Activated T-cell treated with anti-CD3 and anti-CD28 coated beads, Interleukin-2, amount 50 U/mL, for 72 hours (primary cell): Measurements from ENCODE around the gene SLC30A2. TPM values are rescaled to one million over a fixed set of nuclear protein-coding genes. Genes with fewer than 3 reads are reported as not detected.

Experiments used
- ATAC-seq, 2 donors: fragments of 150-1000 bp; cut with Tn5 transposase; replicated peaks in 1 of 2; 2 replicates each; pipeline ENCODE4 v1.10.0; 2021; ENCODE audit warnings: moderate library complexity in 2 of 2, mild to moderate bottlenecking in 1 of 2
- DNase-seq, 2 donors: peaks; one replicate each; pipeline ENCODE4 v3.0.0; 2021 to 2022; ENCODE audit warnings: mixed read lengths in 1 of 2
- H3K27ac Mint-ChIP-seq: one replicate; pipeline ENCODE4 v1.8.0; 2022; ENCODE audit warnings: mild to moderate bottlenecking, moderate library complexity, mixed read lengths
- H3K27me3 Mint-ChIP-seq: one replicate; pipeline ENCODE4 v1.8.0; 2022; ENCODE audit warnings: low read depth, mixed read lengths
- H3K36me3 Mint-ChIP-seq, 2 donors: one replicate each; pipeline ENCODE4 v1.8.0; 2022; ENCODE audit warnings: mixed read lengths in 2 of 2, mild to moderate bottlenecking in 1 of 2; ENCODE audit not compliant: insufficient read depth in 2 of 2
- H3K4me1 Mint-ChIP-seq: one replicate; pipeline ENCODE4 v1.8.0; 2022; ENCODE audit warnings: low read depth, mixed read lengths
- H3K4me3 Mint-ChIP-seq, 2 donors: one replicate each; pipeline ENCODE4 v1.8.0; 2022; ENCODE audit warnings: mild to moderate bottlenecking in 2 of 2, mixed read lengths in 2 of 2, moderate library complexity in 2 of 2
- H3K9me3 Mint-ChIP-seq, 2 donors: one replicate each; pipeline ENCODE4 v1.8.0; 2022; ENCODE audit warnings: mixed read lengths in 2 of 2
- total RNA-seq, 2 donors: library from RNA; stranded (reverse); gene quantifications; one replicate each; pipeline ENCODE4 v1.2.3, GENCODE V29; 2022

Gene SLC30A2
- total RNA-seq, 2 donors from 2014 or later = not detected

DNA sequence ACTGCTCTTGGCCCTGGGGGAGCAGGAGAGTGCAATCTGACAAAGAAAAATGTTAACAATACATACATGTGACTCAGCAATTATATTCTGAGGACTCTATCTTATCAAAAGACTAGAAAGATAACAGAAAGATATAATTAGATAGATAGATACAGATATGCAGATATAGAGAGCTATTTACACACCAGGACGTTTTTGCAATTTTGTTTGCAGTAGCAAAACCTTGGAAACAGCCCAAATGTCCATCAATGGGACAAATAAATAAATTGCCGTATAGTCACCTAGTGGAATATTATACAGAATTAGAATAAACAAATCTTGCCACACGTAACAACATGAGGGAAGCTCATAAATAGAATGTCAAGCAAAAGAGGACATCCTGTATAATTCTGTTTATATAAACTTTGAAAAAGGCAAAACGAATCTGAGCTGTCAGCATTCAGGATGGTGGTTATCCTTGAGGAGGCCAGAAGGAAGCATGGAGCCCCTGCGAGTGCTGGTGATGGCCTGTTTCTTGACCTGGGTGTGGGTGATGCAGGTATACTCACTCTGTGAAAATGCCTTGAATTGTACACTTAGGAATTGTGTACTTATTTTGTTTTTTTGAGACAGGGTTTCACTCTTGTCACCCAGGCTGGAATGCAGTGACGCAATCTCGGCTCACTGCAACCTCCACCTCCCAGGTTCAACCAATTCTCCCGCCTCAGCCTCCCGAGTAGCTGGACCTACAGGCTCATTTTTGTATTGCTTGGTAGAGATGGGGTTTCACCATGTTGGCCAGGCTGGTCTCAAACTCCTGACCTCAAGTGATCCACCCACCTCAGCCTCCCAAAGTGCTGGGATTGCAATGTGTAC is 34.3 kb upstream of the SLC30A2 start:
- no peak for ATAC-seq
- Mint-ChIP-seq H3K4me3 (no peak overlapping the region), H3K9me3 (no peaks in the 10 kb centered on the region), H3K27ac (no peak overlapping the region), H3K36me3 (no peaks in the 10 kb centered on the region), H3K27me3 (peaks cover 13% of the 10 kb centered on the region), H3K4me1 (no peaks in the 10 kb centered on the region)
- no peak for DNase-seq

DNA sequence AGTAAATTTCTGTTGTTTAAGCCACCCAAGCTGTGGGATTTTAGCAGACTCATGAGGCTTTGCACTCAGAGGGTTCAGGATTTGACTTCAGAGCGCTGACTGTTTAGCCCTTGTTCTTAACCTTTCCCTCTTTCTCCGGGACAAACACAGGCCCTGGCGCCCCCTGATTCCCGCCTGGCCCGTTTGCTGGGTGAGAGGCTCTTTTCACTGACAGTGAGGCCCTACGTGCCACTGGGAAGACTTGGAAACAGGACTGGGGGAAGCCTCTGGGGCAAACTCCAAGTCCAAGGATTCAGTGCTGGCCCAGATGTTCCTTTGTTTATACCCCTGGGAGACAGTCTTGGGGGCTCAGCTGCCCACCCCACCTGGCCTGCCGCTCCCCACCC is 33.3 kb upstream of the SLC30A2 start:
- H3K27me3 Mint-ChIP-seq = peaks cover 4% of the 10 kb centered on the region
- H3K27ac Mint-ChIP-seq = no peak overlapping the region
- H3K9me3 Mint-ChIP-seq = no peaks in the 10 kb centered on the region
- ATAC-seq (no peak), DNase-seq (no peak)
- H3K36me3 Mint-ChIP-seq = no peaks in the 10 kb centered on the region
- no peaks in the 10 kb centered on the region for H3K4me1 Mint-ChIP-seq
- no peak overlapping the region for H3K4me3 Mint-ChIP-seq

DNA sequence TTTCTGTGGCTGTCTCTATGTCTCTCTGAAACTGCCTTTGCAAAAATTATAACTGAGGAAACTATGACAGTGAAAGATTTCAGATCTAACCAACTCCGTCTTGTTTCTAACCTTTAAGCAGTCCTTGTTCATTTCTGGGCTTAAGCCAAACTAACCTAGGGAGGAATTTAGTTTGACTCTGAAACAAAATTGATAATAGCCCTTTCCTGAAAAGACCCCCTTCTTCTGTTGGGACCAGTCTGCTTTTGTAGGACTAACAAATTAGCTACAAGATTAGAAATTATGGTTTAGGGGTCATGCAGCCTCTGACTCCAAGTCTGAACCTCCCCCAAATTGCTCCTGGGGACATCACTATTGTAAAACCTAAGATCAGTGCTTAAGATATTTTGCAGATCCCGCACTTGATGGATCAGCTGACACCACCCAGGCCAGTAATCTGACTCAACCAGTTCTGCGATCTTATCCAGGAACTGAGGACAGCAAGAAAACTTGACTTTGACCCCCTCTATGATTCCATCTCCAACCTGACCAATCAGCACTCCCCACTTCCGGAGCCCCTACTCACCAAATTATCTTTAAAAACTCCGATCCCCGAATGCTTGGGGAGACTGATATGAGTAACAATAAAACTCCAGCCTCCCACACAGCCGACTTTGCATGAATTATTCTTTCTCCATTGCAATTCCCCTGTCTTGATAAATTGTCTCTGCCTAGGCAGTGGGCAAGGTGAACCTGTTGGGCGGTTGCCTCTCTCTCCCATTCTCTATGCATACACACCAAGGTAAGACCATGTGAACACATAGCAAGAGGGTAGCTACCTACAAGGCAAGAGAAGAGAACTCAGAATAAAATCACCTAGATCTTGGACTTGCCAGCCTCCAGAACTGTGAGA is 32.6 kb upstream of the SLC30A2 start:
- Mint-ChIP-seq H3K27ac (no peak overlapping the region), H3K4me1 (no peaks in the 10 kb centered on the region), H3K4me3 (no peak overlapping the region), H3K27me3 (no peaks in the 10 kb centered on the region), H3K9me3 (no peaks in the 10 kb centered on the region), H3K36me3 (no peaks in the 10 kb centered on the region)
- DNase-seq (no peak), ATAC-seq (no peak)

DNA sequence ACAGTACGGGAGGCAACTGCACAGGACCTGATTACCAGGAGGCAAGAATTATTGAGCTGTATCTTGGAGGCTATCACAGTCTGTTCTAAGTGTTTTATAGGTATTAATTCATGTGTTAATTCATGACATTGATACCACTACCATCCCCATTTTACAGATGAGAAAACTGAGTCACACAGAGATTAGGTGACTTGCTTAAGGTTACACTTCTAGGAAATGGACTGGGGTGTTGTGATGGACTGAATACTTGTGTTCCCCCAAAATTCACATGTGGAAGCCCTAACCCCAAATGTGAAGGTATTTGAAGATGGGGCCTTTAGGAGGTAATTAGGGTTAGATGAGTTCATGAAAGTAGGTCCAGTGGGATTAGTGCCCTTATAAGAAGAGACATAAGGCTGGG is 31.6 kb upstream of the SLC30A2 start:
- H3K27me3 Mint-ChIP-seq = peaks cover 4% of the 10 kb centered on the region
- no peaks in the 10 kb centered on the region for H3K9me3 Mint-ChIP-seq
- H3K4me3 Mint-ChIP-seq = no peak overlapping the region
- H3K36me3 Mint-ChIP-seq = no peaks in the 10 kb centered on the region
- H3K27ac Mint-ChIP-seq = no peak overlapping the region
- ATAC-seq (no peak), DNase-seq (no peak)
- H3K4me1 Mint-ChIP-seq = no peaks in the 10 kb centered on the region

DNA sequence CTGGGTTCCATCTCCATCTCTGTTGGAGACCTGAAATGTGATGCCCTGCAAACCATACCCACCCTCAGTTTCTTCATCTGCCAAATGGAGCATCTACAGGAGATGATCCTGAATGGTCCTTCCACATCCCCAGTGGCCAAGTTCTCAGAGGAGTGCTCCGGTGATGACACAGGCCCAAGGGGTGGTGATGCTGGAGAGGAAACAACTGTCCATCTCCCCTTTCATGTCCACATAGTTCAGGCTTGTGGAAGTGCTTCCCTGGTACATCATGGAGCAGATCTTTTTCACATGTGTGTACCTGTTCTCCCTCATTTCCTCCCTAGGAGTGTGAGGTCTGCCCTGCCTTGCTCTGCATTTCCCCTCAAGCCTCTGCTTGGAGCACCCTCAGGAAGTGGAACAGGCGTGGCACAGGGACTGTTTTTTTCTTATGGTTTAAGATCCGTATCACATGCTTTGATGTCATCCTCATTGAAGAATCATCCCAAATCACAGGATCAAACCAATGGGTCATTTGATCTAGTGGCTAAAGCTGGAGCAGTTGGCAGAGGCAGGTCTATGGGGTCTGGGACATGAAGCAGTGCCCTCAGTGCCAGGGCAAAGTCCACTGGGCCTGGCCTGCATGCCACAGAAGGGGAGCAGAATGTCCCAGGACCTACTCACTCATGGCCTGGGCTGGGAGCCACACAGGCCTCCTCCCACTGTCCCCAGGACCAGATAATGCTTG is 29.7 kb upstream of the SLC30A2 start:
- no peak for ATAC-seq
- H3K9me3 Mint-ChIP-seq = no peaks in the 10 kb centered on the region
- H3K4me1 Mint-ChIP-seq = no peaks in the 10 kb centered on the region
- no peak overlapping the region for H3K4me3 Mint-ChIP-seq
- no peak for DNase-seq
- peaks cover 11% of the 10 kb centered on the region for H3K27me3 Mint-ChIP-seq
- no peak overlapping the region for H3K27ac Mint-ChIP-seq
- no peaks in the 10 kb centered on the region for H3K36me3 Mint-ChIP-seq

DNA sequence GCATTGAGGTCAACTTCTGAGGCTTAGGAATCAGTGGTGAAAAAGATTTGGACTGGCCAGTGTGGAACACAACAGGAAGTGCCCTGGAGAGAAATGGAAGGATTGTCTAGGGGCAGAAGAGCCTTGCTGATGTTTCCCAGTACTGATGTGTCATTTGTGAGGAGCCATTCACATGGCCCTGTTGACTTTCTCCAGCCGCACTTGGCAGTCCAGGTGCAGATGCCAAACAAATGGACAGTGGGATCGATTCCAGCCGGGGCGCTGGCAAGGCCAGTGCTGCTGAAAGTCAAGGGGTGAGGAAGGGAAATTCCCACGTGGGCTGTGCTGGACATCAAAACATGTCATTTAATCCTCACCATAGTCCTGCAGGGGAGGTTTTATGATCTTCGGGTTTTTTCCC is 26.4 kb upstream of the SLC30A2 start:
- Mint-ChIP-seq H3K27me3 (peaks cover 24% of the 10 kb centered on the region), H3K4me1 (no peaks in the 10 kb centered on the region), H3K27ac (no peak overlapping the region), H3K4me3 (no peak overlapping the region), H3K9me3 (no peaks in the 10 kb centered on the region), H3K36me3 (no peaks in the 10 kb centered on the region)
- no peak for DNase-seq
- ATAC-seq = no peak

DNA sequence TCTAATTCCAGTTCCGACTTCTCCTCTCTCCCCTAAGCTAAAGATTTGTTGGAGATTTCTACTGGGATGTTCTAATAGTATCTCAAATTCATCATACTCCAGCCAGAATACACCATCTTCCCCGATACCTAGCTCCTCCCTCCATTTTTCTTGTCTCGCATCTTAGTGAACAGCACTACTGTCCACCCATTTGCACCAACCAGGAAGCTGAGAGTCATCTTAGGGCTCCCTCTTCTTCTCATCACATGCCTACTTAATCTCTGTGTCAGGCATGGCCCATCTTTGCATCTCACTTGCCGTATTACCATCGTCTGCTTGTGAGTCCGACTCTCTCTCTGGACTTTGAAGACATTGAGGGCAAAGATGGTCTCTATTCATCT is 25.0 kb upstream of the SLC30A2 start:
- H3K36me3 Mint-ChIP-seq = no peaks in the 10 kb centered on the region
- ATAC-seq = no peak
- H3K4me3 Mint-ChIP-seq = no peak overlapping the region
- no peak for DNase-seq
- no peaks in the 10 kb centered on the region for H3K4me1 Mint-ChIP-seq
- H3K27ac Mint-ChIP-seq = no peak overlapping the region
- H3K27me3 Mint-ChIP-seq = peaks cover 24% of the 10 kb centered on the region
- no peaks in the 10 kb centered on the region for H3K9me3 Mint-ChIP-seq

DNA sequence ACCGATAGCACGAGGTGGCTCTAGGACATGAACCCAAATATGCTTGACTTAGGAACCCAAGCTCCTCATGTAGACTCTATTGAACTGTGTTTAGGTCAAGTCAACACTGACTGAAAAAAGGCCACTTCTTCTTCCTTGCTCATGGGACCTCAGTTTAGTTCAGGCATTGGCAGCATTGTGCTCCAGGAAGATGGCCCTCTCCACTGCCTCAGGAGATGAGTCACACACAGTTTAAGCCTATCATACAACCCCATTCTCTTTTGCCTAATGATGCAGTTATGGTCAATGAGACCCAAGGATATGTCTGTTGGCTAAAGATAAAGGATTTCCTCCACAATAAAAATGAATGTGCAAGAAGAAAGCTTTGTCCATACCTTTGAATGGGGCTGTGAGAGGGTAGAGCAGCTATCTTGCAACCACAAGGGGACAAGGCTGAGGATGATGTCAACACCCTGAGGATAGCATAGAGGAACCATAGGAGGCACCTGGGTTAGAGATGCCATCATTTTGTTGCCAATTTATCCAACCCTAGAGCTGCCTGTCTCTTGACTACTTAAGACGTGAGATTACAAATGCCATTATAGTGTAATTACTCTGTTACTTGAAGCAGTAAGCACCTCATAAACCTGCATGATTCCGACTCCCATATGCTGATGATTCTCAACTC is 24.5 kb upstream of the SLC30A2 start:
- no peak overlapping the region for H3K4me3 Mint-ChIP-seq
- H3K27me3 Mint-ChIP-seq = peaks cover 24% of the 10 kb centered on the region
- no peaks in the 10 kb centered on the region for H3K36me3 Mint-ChIP-seq
- no peak for ATAC-seq
- H3K27ac Mint-ChIP-seq = no peak overlapping the region
- H3K4me1 Mint-ChIP-seq = no peaks in the 10 kb centered on the region
- H3K9me3 Mint-ChIP-seq = no peaks in the 10 kb centered on the region
- DNase-seq = no peak

DNA sequence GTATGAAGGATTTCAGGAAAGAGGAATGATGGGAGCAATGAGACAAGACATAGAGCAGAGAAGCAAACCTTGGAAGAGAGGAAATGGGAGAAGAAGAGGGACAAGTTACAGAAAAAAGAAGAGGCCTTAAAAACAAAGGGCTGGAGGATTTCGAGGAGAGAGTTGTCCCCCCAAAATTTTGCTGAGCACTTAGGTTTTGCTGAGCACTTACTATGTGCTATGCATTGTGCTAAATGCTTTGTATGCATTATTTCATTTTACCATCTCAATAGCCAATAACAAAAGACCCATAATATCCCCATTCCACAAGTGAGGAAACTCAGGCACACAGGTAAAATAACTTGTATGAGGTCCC is 24.0 kb upstream of the SLC30A2 start:
- DNase-seq (no peak), ATAC-seq (no peak)
- H3K36me3 Mint-ChIP-seq = no peaks in the 10 kb centered on the region
- H3K4me3 Mint-ChIP-seq = no peak overlapping the region
- no peak overlapping the region for H3K27ac Mint-ChIP-seq
- H3K4me1 Mint-ChIP-seq = no peaks in the 10 kb centered on the region
- H3K9me3 Mint-ChIP-seq = no peaks in the 10 kb centered on the region
- peaks cover 24% of the 10 kb centered on the region for H3K27me3 Mint-ChIP-seq

DNA sequence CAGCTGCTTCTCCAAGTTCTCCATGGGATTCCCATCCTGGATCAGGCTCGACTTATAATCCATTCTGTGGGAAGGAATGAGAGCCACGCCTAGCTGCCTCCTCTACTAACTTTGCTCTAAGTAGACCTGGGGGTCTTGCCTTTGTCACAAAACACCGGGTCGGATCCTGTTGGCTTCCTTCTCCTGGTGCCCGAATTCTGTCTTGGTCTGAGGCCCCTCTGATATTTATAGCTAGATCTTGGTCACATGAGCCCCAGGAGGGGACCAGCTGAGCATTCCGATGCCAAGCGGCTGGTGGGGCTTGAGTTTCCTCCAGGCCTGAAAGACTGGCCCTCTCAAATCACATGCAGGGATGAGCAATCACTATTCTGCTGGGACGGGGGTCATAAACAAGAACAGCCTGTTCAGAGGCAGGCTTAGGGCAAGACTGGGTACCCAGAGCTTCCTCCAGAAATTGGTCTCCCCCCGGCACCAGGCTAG is 21.6 kb upstream of the SLC30A2 start, which contains the start of gene TRIM63:
TSS of gene TRIM63 (minus strand) at position 199 of the 480 bp plus-strand sequence. CDS start at position 63, 136 bp downstream.
- Mint-ChIP-seq H3K36me3 (no peaks in the 10 kb centered on the region), H3K27me3 (peaks cover 20% of the 10 kb centered on the region), H3K4me3 (no peak within 1 kb of the TSS), H3K9me3 (no peaks in the 10 kb centered on the region), H3K4me1 (no peaks in the 10 kb centered on the region), H3K27ac (no peak within 1 kb of the TSS)
- DNase-seq (no peak), ATAC-seq (no peak)

DNA sequence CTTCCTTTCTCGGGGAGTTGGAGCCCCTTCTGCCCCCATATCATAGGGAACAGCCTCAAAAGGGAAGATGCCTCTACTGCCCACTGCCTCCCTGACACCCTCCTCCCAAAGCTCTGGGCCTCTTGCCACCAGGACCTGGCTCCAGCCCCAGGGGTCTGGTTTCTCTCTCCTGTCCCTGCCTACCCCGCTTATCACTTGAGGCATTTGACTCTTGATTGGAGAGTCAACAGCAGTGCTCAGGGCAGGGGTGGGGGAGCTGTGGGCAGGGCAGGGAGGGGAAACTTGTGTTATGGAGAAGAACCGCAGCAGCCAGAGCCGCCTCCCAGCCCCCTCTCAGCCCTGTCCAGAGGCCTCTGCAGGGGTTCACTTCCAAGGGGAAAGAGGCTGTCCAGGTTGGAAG is 20.9 kb upstream of the SLC30A2 start:
- Mint-ChIP-seq H3K9me3 (no peaks in the 10 kb centered on the region), H3K36me3 (no peaks in the 10 kb centered on the region), H3K4me3 (no peak overlapping the region), H3K27me3 (peaks cover 14% of the 10 kb centered on the region), H3K27ac (no peak overlapping the region), H3K4me1 (no peaks in the 10 kb centered on the region)
- ATAC-seq (no peak), DNase-seq (no peak)

DNA sequence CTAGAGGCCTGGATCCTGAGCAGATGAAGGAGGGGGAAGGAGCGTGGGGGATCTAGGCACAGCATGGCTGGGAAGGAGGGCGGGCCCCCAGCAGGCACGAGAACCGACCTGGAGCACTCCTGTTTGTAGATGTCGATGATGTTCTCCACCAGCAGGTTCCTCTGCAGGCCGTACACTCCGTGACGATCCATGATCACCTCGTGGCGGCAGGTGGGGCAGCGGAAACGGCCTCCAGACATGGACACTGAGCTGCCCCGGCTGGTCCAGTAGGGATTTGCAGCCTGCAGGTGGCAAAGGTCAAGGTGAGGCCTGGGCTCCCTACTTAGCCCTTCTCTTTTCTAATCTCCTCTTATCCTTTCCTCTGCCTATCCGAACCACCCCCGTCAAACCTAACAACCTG is 20.2 kb upstream of the SLC30A2 start:
- Mint-ChIP-seq H3K27ac (no peak overlapping the region), H3K4me3 (no peak overlapping the region), H3K36me3 (no peaks in the 10 kb centered on the region), H3K9me3 (no peaks in the 10 kb centered on the region), H3K27me3 (peaks cover 13% of the 10 kb centered on the region), H3K4me1 (no peaks in the 10 kb centered on the region)
- no peak for ATAC-seq
- DNase-seq = no peak
